Bronchial epithelial cell (primary cell): Measurements from ENCODE around the gene TOB1. TPM values are rescaled to one million over a fixed set of nuclear protein-coding genes. Genes with fewer than 3 reads are reported as not detected.

Experiments
- DNase-seq: peaks from one replicate; pipeline ENCODE4 v3.0.0-alpha.2; 2010; ENCODE audit warnings: low read depth
- FAIRE-seq: peaks from 2 replicates; lab custom pipeline; 2011; peaks lifted over from hg19 to GRCh38; lab: Jason Lieb, UNC
- H3K27me3 ChIP-seq: 2 replicates; pipeline ENCODE4 v1.5.1; 2011; ENCODE audit warnings: low read length; ENCODE audit not compliant: control insufficient read depth, insufficient read depth
- H3K36me3 ChIP-seq: 2 replicates; pipeline ENCODE4 v1.5.1; 2011; ENCODE audit warnings: low read length; ENCODE audit not compliant: control insufficient read depth, insufficient read depth
- H3K4me3 ChIP-seq: 2 replicates; pipeline ENCODE4 v1.5.1; 2011; ENCODE audit warnings: mild to moderate bottlenecking, low read depth, low read length, control low read depth
- CTCF ChIP-seq: IDR thresholded peaks from 2 replicates; pipeline ENCODE4 v1.5.1; 2011; ENCODE audit warnings: mild to moderate bottlenecking, moderate library complexity, low read length, control low read depth, inconsistent platforms; ENCODE audit not compliant: insufficient read depth, severe bottlenecking
- total RNA-seq: library from RNA; depleted of rRNA; stranded (reverse); fragments of >200 nt; gene quantifications from 2 replicates; pipeline ENCODE4 v1.2.1, GENCODE V29; 2014

TOB1 gene
- total RNA-seq, 1 donor from 2014 or later = 11.6 TPM

GRCh38 chr17:50884439-50885311, 18.5 kb upstream of the TOB1 start:
- Histone ChIP-seq H3K36me3 (no peaks in the 10 kb centered on the region), H3K27me3 (no peaks in the 10 kb centered on the region), H3K4me3 (no peak overlapping the region)
- FAIRE-seq (no peak), DNase-seq (peak; percentile 83)
- TF ChIP-seq CTCF = no peak

- Histone ChIP-seq H3K36me3 (no peaks in the 10 kb centered on the region), H3K4me3 (no peak overlapping the region), H3K27me3 (no peaks in the 10 kb centered on the region)
- TF ChIP-seq CTCF = no peak
- DNase-seq = peak; percentile 33
- FAIRE-seq = no peak
These were observed 17.8 kb upstream of the TOB1 start for GRCh38 chr17:50883850-50884438.

GRCh38 chr17:50882851-50883250, 16.7 kb upstream of the TOB1 start:
- H3K36me3 ChIP-seq = no peaks in the 10 kb centered on the region
- FAIRE-seq (no peak), DNase-seq (peak; percentile 85)
- no peaks in the 10 kb centered on the region for H3K27me3 ChIP-seq
- no peak for TF ChIP-seq CTCF
- no peak overlapping the region for H3K4me3 ChIP-seq

- H3K27me3 ChIP-seq = no peaks in the 10 kb centered on the region
- no peaks in the 10 kb centered on the region for H3K36me3 ChIP-seq
- no peak for TF ChIP-seq CTCF
- no peak for FAIRE-seq
- H3K4me3 ChIP-seq = no peak overlapping the region
- DNase-seq = no peak
These were observed 15.0 kb upstream of the TOB1 start for GRCh38 chr17:50881182-50881581.

- Histone ChIP-seq H3K4me3 (no peak overlapping the region), H3K36me3 (no peaks in the 10 kb centered on the region), H3K27me3 (no peaks in the 10 kb centered on the region)
- DNase-seq (no peak), FAIRE-seq (no peak)
- TF ChIP-seq CTCF = no peak
These were observed 12.9 kb upstream of the TOB1 start for GRCh38 chr17:50879086-50879485.
